Keratinocyte (primary cell): ENCODE data around the gene SMO.

Source experiments
- EZH2 ChIP-seq: IDR thresholded peaks from one replicate; pipeline ENCODE4 v1.6.1; 2012; ENCODE audit warnings: inconsistent platforms, mild to moderate bottlenecking, low read length, moderate library complexity
- TF ChIP-seq, protein P1 (sequence below), 3 experiments: IDR thresholded peaks in 1 of 3; conservative IDR thresholded peaks in 1 of 3; optimal IDR thresholded peaks in 1 of 3; 2 replicates in 2 of 3; 3 replicates in 1 of 3; pipeline versions ENCODE3 to v1.5.1; 2011; ENCODE audit warnings: low read length in 3 of 3, mild to moderate bottlenecking in 3 of 3, moderate library complexity in 2 of 3, control low read depth in 1 of 3, inconsistent platforms in 1 of 3; ENCODE audit not compliant: insufficient read depth in 2 of 3; ENCODE audit errors: extremely low read depth in 1 of 3

DNA sequence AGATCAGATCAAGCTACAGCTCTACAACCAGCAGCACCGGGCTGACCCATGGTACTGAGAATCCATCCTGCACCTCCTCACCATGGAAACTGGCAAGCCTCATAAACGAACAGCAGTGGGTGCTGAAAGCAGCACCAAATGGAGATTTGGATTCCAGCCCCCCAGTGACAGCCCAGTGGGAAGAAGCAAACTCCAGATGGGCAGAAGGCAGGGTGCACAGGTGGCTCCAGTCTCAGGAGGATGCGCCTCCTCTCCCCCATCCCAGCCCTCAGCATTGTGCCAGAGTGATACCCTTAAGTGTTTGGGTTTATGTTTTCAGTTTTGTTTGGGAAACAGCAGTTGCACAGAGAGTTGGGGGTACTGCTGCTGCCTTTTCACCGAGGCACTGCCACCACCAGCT, 20.6 kb upstream of the SMO start:
- TF ChIP-seq, protein P1, sequence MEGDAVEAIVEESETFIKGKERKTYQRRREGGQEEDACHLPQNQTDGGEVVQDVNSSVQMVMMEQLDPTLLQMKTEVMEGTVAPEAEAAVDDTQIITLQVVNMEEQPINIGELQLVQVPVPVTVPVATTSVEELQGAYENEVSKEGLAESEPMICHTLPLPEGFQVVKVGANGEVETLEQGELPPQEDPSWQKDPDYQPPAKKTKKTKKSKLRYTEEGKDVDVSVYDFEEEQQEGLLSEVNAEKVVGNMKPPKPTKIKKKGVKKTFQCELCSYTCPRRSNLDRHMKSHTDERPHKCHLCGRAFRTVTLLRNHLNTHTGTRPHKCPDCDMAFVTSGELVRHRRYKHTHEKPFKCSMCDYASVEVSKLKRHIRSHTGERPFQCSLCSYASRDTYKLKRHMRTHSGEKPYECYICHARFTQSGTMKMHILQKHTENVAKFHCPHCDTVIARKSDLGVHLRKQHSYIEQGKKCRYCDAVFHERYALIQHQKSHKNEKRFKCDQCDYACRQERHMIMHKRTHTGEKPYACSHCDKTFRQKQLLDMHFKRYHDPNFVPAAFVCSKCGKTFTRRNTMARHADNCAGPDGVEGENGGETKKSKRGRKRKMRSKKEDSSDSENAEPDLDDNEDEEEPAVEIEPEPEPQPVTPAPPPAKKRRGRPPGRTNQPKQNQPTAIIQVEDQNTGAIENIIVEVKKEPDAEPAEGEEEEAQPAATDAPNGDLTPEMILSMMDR (optimal IDR thresholded peaks at IDR 0.05 in 1 of 3, IDR thresholded peaks at IDR 0.05 in 1 of 3, conservative IDR thresholded peaks at IDR 0.05 in 1 of 3; ENCODE audit: extremely low read depth in 1 of 3, insufficient read depth in 2 of 3, low read length in 3 of 3): no peak
- no peak for TF ChIP-seq EZH2
